Fibroblast of peridontal ligament (primary cell): ENCODE measurements around the gene NECTIN1.
A peak's percentile ranks its signal among the peaks of the same experiment; 100 is the strongest.

Source experiments
- DNase-seq: peaks from one replicate; pipeline ENCODE4 v3.0.0-alpha.2; 2010; ENCODE audit errors: extremely low read depth

NECTIN1 gene

GRCh38 chr11:119692540-119692820 lies 36.5 kb downstream of the NECTIN1 start:
- no peak for DNase-seq

GRCh38 chr11:119691701-119692539 lies 37.1 kb downstream of the NECTIN1 start:
- DNase-seq: no peak

- DNase-seq: no peak
Measured at GRCh38 chr11:119691020-119691666, 37.9 kb downstream of the NECTIN1 start.

- DNase-seq: no peak
Measured at GRCh38 chr11:119689302-119689701, 39.7 kb downstream of the NECTIN1 start.

GRCh38 chr11:119688356-119688755 lies 40.6 kb downstream of the NECTIN1 start:
- no peak for DNase-seq

- DNase-seq: no peak
Measured at GRCh38 chr11:119687373-119688046, 41.5 kb downstream of the NECTIN1 start.

- no peak for DNase-seq
Measured at GRCh38 chr11:119686177-119686882, 42.7 kb downstream of the NECTIN1 start.

- DNase-seq: no peak
Measured at GRCh38 chr11:119685111-119685746, 43.8 kb downstream of the NECTIN1 start.

- DNase-seq: peak; percentile 35
Measured at GRCh38 chr11:119684361-119685110, 44.5 kb downstream of the NECTIN1 start.

GRCh38 chr11:119683783-119684182 lies 45.2 kb downstream of the NECTIN1 start:
- no peak for DNase-seq

- DNase-seq: no peak
Measured at GRCh38 chr11:119681361-119681910, 47.6 kb downstream of the NECTIN1 start.

GRCh38 chr11:119680541-119681360 lies 48.2 kb downstream of the NECTIN1 start:
- peak; percentile 24 for DNase-seq

GRCh38 chr11:119679346-119679745 lies 49.7 kb downstream of the NECTIN1 start:
- DNase-seq: no peak

GRCh38 chr11:119678351-119678750 lies 50.6 kb downstream of the NECTIN1 start:
- DNase-seq: no peak

- no peak for DNase-seq
Measured at GRCh38 chr11:119677840-119678239, 51.2 kb downstream of the NECTIN1 start.

- DNase-seq: no peak
Measured at GRCh38 chr11:119676461-119677020, 52.5 kb downstream of the NECTIN1 start.

- DNase-seq: no peak
Measured at GRCh38 chr11:119673759-119674336, 55.2 kb downstream of the NECTIN1 start.

- DNase-seq: no peak
Measured at GRCh38 chr11:119673052-119673758, 55.8 kb downstream of the NECTIN1 start.
